Activated gamma-delta T cell treated with Interleukin-2 at 50 U/mL for 16 hours (primary cell): ENCODE data around the gene CSTF2.

Experiments
- DNase-seq: peaks from one replicate; pipeline ENCODE4 v3.0.0-alpha.2; 2020

Gene CSTF2

DNA sequence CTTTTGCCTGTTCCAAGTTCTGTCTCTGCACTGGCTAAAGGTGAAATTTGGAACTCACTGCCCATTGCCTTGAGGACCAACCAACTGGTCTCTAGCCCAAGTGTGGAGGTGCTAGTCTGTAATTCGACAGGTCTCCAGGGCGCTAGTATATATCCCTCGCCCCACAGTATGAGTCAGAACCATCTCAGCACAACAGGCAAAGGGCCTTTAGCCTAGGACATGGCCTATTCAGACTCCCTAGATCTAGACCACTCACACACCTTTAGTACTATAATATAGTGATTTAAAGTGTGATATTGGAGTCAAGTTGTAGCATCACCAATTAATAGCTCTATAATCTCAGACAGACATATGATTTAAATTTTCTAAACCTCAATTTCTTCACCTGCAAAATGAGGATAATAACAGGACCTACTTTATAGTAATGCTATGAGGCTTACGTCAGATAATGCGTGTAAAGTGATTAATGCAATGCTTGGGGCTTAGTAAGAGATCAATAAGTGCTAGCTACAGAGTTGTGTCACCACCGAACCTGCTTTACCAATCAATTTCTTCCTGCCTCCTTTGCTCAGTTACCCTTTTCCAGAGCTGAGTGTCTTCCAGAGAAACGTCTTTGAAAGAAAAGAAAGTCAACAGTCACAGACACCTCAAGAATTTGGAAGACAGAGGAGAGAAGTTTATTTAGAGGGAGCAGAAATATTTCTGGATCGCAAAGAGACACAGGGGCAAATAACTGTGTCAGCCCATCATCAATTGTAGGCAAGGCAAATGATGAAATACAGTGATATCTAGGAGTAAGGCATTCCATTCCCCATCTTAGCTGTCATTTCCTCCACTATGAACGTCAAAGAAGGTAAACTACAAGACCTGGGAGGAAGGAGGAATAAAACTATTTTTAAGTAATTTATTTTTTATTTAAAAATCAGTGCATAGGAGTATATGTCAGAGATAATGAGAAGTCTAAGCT, 51.7 kb downstream of the CSTF2 start:
- no peak for DNase-seq

DNA sequence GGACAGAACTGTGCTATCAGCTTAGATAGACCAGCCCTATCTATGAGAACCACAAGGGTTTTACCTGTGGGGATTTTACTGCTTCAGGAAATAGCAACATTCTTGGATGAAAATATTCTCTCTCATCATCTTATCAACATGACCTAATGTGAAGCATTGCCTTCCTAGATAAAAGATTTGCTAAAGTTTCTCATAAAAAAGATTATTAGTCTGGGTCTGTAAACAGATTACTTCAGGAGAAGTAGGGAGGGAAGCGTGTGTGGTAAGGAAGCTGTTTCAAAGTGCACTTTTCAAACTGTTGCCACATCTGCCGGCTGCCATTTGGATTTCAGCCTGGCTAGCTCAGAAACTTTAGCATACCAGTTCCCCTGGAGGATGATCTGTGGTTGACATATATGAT, 54.1 kb downstream of the CSTF2 start, which contains the start of gene NOX1:
NOX1 (minus strand) TSS at position 35 of the 400 bp plus-strand sequence. CDS start 220 bp downstream, outside the sequence.
- DNase-seq: no peak

DNA sequence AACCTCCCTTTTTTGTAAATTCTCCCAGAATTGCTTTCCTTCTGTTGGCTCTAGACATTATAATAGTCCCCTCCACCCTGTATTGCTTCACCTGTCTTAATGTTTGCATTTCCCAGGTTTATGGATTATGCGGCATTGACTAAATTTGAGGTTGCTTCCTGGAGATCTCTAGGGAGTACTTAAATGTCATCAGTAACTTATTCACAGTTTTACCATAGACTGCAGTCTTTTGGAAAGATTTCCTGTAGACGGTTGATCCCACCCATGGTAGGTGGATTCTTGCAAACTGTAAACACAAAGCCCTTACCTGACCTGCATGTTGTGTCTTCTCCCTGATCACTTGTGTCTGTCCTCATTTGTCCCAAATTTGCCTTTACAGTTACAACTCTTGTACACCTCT, 60.2 kb downstream of the CSTF2 start:
- DNase-seq: no peak

DNA sequence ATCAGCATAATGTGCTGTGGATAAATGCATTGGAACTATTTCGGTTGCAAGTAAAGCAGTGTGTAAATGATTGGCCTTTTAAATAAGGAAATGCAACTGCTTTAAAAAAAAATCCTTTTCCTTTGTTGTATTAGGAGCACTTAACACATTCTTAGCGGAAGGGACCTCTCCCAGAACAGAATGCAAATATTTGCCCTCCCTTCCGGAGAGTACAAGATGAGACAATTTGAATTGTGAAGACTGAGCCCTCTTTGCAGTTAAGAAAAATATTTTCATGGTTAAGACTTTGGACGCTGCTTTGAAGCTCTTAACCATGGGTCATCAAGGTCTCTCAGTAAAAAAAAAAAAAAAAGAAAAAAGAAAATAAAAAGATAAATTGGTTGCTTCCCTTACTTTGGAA, 63.5 kb downstream of the CSTF2 start:
- DNase-seq: no peak
